GM19397 (cell line): ENCODE results near the gene MYL4.
"Not testable (repeated sequence)": the region's sequence is repeated elsewhere in the genome, so short reads cannot be mapped to it uniquely, and the experiment has no call there.

Source experiments
- ATAC-seq: cut with Tn5 transposase; IDR thresholded peaks from one replicate; pipeline ENCODE4 v1.9.1; 2021; ENCODE audit warnings: mild to moderate bottlenecking, moderate library complexity; ENCODE audit not compliant: unreplicated experiment

Gene MYL4

DNA sequence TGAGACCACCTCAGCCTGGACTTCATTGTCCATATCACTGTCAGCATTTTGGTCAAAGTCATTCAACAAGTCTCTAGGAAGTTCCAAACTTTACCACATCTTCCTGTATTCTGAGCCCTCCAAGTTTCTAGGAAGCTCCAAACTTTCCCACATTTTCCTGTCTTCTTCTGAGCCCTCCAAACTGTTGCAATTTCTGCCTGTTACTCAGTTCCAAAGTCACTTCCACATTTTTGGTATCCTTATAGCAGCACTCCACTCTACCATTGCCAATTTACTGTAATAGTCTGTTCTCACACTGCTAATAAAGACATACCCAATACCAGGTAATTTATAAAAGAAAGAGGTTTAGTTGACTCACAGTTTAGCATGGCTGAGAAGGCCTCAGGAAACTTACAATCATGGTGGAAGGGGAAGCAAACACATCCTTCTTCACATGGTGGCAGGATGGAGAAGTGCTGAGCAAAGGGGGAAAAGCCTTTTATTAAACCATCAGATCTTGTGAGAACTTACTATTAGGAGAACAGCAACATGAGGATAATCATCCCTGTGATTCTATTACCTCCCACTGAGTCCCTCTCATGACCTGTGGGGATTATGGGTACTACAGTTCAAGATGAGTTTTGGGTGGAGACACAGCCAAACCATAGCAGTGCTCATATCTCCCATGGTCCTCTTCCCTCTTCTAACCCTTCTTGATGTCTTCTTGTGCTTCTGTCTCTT lies 60.6 kb downstream of the MYL4 start:
- ATAC-seq: not testable (repeated sequence)

DNA sequence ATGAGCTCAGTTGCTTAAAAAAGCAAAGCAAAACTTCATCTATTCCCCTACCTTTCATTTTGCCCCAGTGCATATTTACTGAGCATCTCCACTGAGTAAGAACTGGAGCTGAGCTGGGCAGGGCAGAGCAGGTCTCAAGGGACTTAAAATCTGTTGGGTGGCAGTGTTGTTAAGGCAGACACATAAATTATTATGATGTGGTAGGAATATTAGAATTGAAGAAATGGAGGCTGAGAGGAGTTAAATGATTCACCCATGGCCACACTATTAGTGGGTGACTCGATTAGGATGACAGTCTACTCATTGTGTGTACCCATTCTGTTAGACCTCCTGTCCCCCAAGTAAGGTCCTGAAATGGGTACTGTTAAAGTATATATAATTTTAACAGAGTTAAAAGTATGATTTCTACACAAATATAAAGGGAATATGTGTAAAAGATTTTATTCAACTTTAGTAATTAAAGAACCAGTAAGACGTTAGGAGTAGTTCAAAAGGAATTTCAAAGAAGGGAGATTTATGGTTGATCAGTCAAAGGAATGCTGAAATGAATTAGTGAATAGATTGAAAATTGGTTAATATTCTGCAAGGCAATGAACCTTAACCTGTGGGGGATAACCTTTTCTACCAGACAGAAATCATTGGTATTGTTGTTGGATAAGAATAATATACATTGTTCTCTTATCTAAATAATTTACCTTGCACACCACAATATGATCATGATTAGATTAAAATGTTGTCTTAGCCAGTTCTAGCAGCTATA lies 62.0 kb downstream of the MYL4 start:
- ATAC-seq: no peak

DNA sequence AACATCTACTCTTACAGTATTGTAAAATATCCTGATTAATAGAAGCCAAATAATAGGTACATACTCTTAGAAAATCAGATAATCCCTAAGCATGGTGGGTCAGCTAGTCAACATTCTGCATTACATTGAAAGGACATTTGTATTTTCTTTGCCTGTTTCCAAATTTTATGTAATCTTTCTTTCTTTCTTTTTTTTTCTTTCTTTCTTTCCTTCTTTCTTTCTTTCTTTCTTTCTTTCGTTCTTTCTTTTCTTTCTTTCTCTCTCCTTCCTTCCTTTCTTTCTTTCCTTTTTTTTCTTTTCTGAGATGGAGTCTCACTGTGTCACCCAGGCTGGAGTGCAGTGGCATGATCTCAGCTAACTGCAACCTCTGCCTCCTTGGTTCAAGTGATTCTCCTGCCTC lies 63.3 kb downstream of the MYL4 start:
- no peak for ATAC-seq

DNA sequence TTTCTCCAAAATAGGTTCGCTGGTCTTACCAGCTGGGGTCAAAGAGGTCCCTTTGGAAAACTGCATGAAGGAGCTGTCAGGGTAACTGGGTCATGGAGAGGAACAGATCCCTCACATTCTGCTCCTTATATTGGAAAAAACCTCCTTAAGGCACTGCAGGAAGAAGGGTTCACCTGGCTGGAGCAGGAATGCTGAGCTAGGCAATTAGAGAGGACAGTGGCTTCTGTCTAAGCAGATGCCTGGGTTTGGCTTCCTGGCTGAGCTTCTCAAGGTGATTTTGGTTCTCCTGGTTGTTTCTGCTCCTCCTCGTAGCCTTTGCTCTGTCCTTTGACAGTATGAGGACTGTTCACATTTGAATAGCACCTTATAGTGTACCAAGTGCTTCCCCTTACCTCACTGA lies 64.1 kb downstream of the MYL4 start:
- no peak for ATAC-seq
